Hematopoietic multipotent progenitor cell treated with erythropoietin and hydrocortisone succinate and interleukin-3 and kit ligand, for 15 days (in vitro differentiated cells): ENCODE results near the gene PLA2G4E.

ENCODE experiments used
- DNase-seq: peaks from one replicate; pipeline ENCODE4 v3.0.0-alpha.2; 2015; ENCODE audit warnings: low spot score

Gene PLA2G4E

GRCh38 chr15:41992803-41993190, 28.0 kb downstream of the PLA2G4E start:
- no peak for DNase-seq

GRCh38 chr15:41992151-41992802, 28.6 kb downstream of the PLA2G4E start:
- DNase-seq: no peak

GRCh38 chr15:41990691-41991090, 30.2 kb downstream of the PLA2G4E start:
- no peak for DNase-seq

GRCh38 chr15:41990243-41990605, 30.6 kb downstream of the PLA2G4E start:
- DNase-seq: no peak

- peak; percentile 62 for DNase-seq
These were observed 31.1 kb downstream of the PLA2G4E start for GRCh38 chr15:41989573-41990242.

GRCh38 chr15:41988896-41989572, 31.8 kb downstream of the PLA2G4E start:
- DNase-seq: no peak

- no peak for DNase-seq
These were observed 32.9 kb downstream of the PLA2G4E start for GRCh38 chr15:41987925-41988275.

GRCh38 chr15:41987246-41987924, 33.5 kb downstream of the PLA2G4E start:
- DNase-seq: no peak

- DNase-seq: no peak
These were observed 35.3 kb downstream of the PLA2G4E start for GRCh38 chr15:41985236-41986160.

GRCh38 chr15:41984622-41985021, 36.2 kb downstream of the PLA2G4E start:
- DNase-seq: no peak

- DNase-seq: no peak
These were observed 36.9 kb downstream of the PLA2G4E start for GRCh38 chr15:41983621-41984571.

- no peak for DNase-seq
These were observed 37.6 kb downstream of the PLA2G4E start for GRCh38 chr15:41983221-41983620.

GRCh38 chr15:41982133-41982930, 38.5 kb downstream of the PLA2G4E start:
- DNase-seq: no peak

- DNase-seq: no peak
These were observed 39.3 kb downstream of the PLA2G4E start for GRCh38 chr15:41981371-41982132.

GRCh38 chr15:41980654-41981323, 40.1 kb downstream of the PLA2G4E start:
- DNase-seq: no peak

- no peak for DNase-seq
These were observed 41.2 kb downstream of the PLA2G4E start for GRCh38 chr15:41979493-41980266.

- no peak for DNase-seq
These were observed 42.3 kb downstream of the PLA2G4E start for GRCh38 chr15:41978534-41978933.
